GM21528 (cell line): ENCODE results near the gene PNMA1.

ENCODE experiments used
- ATAC-seq: cut with Tn5 transposase; IDR thresholded peaks from one replicate; pipeline ENCODE4 v1.9.1; 2021; ENCODE audit warnings: mild to moderate bottlenecking, moderate library complexity; ENCODE audit not compliant: unreplicated experiment, low FRiP score

The PNMA1 gene

DNA sequence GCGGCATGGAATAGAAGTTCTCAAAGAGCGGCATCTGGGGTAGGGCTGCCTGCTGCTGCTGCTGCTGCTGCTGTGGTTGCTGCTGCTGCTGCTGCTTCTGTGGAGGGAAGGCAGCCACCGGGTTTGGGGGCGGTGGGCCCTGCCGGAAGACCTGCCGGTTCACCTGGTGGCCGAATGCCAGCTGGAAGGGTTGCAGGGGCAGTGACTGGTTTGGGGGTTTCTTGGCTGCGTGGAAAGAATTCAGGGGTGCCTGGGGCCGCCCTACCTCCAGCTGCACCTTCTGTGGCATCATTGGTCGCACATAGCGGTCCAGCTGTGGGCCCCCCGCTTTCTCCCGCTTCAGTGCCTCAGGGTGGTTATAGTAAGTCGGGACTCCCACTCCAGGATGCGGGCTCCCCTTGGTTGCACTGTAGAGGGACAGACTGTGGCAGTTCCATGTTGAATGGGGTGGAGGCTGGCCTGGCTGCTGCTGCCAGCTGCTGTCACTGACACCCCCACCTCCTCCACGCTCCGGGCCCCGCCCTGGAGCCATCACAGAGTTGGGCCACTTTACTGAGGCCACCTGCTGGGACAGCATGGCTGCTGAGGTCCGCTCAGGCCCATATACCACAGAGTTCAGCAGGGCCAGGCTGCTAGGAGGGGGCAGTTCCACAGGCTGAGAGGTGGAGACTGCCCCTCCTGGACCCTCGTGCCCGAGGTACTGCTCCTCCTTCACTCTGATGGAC lies 25.2 kb upstream of the PNMA1 start:
- ATAC-seq = no peak

DNA sequence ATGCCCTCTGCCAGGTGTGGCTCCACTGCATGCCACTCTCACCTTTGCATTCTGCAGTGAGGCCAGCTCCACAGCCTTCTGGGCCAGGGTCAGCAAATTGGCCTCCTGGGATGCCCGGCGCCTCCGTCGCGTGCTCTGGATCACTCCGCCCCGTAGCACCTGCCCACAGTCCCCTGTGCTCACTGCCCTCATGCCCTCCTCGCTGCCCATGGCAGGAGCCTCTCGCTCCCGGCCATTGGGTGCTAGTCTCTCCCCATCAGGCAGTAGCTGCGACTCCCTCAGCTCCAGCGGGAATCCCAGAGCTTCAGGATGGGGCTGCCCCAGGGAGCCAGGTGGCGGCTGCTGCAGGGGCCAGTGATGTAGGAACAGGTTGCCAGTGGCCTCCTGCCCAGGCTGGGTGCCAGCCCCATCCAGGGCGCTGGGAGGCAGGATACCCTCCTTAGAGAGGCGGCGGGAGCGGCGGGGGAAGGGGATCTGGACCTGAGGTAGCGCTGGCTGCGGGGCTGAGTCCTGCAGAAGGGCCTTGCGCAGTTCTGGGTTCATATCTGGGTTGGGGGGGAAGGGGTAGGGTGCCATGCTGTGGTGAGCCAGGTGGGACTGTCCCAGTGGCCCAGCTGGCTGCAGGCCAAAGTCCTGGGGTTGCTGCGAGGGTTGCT lies 24.5 kb upstream of the PNMA1 start:
- ATAC-seq = no peak

DNA sequence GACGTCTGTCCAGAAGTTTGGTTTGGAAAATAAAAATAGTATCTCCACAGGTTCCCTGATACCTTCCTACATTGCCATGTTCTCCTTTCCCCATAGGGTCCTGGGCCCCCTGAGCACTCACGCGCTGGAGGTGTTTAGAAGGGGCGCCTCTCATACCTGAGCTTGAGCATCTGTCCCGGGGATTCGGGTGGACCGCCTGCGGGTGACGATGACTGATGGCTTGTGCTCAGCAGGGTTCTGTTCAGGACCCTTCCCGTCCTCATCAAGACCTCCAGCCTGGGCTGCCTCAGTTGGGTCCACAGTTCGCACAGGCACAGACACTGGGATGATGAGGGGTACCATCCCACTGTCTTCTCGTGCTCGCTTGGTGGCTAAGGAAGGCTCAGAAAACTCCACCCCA lies 22.7 kb upstream of the PNMA1 start:
- ATAC-seq = no peak

DNA sequence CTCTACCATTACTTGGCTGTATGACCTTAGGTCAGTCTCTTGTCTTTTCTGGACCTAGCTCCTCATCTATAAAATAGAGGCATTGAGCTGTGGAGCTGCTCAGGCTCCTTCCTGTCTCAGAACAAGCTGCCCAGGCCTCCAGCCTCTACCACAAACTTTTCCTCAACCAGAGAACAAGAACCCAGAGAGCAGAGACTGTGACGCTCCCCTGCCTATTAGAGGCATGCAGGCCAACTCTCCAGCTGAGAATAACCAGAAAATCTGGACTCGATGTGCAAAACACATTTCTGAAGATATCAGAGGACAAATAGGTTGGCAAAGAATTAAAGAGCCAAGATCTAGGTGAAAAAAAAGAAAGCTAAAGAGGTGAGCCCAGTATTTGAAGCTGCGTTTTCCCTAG lies 17.8 kb upstream of the PNMA1 start:
- ATAC-seq = no peak

DNA sequence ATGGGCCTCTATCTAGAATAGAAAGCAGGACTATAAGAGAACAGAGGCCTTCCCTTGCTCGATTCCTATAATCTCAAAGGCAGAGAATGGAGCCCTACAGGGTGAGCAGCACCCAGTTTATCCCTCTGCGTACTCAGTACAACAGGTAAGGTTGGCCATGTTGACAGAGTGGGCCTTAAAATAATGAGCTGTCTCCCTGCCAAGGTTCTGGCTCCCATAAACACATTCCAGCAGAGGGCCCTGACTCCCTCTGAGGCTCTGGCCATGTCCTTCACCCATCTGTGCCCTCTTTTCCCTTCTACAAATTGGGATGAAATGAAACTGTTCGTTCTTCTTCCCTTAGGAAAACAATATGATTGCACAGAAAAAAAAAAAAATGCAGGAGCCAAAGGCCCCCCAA lies 16.9 kb upstream of the PNMA1 start:
- no peak for ATAC-seq

DNA sequence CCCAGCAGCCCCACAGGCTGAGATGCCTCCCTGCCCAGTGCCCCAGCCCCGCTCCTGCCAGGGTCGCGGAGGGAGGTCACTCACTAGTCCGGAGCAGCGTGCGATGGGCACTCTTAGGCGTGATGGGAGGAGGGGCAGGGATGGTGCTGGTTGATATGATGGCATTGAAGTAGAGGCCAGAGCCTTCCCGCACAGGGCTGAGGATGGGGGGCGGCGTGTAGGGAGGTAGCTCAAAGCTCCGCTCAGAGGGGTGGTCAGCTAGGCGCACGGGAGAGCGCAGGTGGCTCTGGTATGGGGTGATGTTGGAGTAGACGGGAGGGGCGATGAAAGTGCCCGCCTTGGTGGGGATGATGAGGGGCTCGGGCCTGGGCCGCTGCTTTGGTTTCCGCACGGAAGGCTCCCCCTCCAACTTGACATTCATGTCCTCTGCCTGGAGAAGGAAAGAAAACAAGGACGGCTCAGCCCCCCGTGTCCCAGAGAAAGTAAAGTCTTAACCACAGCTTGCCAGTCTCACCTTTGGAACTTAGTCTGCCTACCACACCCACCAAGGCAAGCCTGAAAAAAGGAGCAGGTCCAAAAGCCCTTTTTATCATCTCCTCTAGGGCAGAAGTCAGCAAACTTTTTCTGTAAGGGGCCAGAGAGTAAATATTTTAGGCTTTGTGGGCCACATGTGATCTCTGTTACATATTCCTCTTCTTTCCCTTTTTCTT lies 15.5 kb upstream of the PNMA1 start:
- no peak for ATAC-seq

DNA sequence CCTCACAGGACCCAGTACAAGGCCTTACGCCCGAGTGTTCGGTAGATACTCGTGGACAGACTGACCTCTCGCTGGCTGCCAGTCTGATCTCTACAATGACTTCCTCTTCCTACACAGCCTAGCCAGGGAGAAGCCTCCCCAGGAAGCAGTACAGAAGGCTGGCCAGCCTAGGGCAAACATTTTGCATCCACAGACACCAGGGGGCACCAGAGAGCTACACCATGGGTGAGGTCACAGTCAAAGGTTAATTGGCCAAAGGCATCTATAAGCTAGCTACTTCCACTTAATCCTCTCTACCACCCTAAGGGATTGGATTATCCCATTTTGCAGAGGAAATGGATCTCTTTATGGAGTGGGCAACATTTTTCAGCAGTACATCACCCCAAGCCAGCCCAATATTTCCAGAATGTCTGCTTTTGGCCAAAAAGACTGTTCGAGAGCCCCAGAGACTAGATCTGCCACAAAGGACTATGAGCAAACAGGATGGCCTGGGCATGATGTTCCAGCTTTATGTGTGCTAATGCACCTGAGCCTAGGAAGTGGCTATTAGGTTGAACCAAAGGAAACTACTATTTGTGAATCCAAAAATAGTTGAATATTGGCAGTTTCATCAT lies 14.6 kb upstream of the PNMA1 start:
- ATAC-seq = peak; percentile 58

DNA sequence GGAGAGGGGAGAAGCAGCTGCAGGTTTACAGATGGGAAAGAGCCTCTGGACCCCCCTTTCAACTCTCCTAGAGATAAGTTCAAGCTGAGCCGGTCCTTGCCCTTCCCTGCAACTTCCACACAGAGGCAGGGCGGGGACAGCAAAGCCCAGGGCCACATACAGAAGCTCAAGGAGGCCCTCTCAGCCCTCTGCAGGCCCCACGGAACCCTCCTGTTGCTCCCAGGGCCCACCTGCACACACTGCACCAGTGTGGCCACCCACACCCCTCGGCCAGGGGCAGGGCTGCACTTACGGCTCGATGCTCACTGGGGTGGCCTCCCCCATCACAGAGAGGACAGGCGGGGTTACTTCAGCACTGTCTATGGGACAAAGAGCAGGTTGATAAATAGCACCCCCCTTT lies 13.0 kb upstream of the PNMA1 start:
- ATAC-seq = no peak

DNA sequence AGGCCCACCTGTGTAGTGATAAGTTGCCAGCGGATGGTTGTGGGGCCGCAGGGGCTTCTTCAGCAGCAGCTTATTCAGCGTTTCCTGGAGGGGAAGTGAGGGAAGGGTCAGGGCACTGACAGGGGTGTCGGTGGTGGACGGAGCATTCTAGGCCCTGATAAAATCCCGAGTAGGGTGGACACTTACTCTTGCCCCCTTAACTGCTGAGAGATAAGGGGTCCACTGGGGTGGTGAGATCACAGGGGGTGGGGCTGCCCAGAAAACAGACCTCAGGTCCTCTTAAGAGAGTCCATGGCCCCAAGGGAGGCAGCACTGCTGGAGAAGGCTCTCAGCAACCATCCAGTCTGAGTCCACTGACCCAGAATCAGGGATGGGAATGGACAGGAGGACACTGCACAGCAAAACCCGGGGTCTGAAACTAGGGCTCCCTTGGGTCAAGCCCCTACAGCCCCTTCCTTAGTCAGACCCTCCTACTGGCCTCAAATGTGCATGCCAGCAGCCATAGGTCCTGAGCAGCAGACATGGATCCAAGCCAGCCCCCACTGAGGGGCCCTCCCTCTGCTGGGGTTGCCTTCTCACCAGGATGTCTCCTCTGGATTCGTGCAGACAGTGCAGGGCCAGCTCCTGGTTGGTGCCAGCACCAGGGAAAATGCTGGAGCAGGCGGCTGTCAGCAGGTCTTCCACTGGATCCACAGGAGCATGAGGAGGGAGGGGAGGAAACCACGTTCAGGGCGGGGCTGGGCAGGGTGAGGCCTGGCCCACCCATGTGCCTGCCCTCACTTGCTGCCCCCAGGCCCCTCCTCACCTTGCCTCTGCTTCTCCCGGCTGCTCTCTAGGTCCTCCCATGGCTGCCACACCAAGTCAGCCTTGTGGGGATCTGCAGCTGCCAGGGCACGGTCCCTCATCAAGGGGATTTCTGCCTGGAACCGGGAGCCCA lies 12.1 kb upstream of the PNMA1 start:
- no peak for ATAC-seq

DNA sequence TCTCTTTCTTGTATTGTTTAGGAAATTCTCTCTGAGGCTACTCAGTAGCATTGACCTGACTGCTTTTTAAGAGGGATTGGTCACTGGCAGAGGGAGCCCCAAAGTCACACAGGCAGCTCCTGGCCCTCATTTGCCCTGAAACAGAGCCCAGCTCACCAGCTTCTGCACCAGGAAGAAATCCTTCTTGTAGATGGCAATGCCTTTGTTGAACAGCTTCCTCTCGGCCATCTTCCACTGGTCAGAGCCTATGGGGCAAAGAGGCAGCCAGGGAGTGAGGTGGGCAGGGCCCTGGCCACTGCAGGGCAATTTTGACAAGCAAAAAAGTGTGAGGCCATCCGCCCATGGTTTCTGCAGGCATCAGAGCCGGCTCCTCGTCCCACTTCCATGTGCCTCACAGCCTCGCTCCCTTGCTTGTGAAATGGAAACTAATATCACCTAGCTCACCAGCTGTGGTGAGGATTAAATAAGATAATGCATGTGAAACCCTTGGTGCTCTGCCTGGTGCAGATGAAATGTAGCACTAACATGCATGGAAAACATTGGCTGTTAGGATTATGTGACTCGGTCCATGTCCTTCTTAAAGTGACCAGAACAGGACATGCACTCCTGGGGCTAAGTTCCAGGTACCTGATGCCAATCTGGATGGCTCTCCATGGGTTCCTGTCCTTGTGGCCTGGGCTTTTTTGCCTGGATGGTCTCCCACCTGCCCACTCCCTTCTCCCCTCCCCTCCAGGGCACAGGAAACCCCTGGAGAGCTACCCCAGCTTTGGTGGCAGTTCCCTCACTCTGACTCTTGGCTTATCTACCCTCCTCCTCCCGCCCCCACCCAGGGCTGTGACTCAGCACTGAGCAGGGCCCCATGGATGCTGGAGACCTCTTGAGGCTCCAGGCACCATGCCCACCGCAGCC lies 11.2 kb upstream of the PNMA1 start:
- no peak for ATAC-seq

DNA sequence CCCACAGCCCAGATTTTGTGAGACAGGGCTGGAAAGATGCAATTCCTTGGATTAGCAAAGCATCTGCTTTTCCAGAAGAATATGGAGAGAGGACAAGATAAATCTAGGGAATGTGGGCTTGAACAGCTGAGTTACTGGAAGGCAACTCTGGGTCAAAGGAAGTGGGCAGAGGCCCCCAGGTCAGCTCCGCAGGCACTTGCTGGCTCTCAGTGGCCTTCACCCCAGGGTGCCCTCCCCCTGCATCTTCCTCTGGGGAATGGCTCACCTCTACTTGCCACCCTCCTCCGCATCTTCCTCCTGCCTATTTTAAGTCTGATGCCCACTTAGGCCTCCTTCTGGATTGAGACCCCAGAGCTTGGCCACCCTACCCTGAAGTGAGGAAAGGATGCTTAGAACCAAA lies 10.5 kb upstream of the PNMA1 start:
- ATAC-seq = no peak

DNA sequence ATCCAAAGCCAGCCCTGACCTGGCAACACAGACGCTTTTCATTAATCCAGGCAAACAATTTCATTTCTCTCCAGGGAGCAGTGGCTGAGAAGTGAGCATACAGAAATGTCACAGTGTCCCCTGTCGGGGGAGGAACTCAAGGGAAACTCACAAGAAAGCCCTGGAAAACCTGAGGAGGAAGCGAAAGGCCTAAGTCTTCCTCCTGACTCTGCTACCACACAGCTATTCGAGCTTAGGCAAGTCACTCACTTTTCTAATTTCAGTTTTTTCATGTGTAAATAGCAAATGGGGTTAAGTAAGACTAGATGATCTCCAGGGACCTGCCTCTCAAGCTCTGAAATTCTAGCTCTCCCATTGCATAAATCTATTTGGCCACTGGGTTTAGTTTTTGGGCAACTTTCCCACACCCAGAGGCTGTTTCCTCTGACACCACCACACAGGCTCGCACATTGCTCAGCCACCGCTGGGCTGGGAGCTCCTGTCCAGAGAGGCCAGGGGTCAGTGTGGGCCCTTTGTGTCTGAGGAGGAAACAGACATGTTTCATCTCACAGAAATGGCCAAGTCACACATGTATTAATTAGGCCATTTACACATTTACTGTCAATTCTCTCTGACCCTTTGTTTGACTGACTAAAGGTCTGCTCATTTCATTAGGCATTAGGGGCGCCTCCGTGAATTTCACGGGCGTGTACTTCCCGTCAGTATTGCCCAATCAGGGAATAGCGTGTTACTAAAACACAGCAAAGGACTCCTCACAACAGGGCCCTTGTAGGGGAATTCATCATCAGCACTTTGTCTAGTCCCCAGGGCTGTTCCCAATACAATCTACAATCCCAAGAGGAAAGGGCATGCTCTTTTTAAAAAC lies 9.8 kb upstream of the PNMA1 start:
- ATAC-seq = no peak

DNA sequence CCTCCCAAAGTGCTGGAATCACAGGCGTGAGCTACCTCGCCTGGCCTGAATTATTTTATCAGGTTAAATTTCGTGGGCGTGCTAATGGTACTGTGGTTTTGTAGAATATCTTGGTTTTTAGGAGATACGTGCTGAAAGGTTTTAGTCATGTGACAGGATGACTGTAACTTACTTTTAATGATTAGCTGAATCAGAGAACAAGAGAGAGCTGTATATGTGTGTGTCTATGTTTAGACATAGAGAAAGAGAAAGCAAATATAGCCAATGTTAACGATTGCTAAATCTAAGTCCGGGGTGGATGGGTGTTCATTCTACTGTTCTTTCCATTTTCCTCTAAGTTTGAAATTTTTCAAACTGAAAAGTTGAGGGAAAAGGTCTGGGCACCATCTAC lies 9.2 kb upstream of the PNMA1 start:
- ATAC-seq = no peak

DNA sequence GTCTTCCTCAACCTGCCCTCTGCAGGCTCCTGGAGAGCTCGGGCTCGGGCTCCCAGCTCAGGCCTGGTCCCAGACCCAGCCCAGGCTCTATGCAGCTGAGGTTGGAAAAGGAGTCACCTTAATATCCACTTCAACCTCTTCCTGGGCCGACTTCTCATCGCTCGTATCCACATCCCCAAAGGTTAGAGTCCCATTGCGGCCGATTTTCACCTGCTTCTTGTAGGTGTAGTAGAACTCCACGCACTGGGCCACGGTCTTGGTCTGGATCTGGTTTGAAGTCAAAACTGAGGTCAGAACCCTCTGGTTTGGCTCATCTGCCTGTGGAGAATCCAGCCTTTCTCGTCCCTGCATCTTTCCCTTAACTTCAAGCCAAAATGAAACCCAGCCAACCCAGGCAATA lies 8.4 kb upstream of the PNMA1 start:
- no peak for ATAC-seq

DNA sequence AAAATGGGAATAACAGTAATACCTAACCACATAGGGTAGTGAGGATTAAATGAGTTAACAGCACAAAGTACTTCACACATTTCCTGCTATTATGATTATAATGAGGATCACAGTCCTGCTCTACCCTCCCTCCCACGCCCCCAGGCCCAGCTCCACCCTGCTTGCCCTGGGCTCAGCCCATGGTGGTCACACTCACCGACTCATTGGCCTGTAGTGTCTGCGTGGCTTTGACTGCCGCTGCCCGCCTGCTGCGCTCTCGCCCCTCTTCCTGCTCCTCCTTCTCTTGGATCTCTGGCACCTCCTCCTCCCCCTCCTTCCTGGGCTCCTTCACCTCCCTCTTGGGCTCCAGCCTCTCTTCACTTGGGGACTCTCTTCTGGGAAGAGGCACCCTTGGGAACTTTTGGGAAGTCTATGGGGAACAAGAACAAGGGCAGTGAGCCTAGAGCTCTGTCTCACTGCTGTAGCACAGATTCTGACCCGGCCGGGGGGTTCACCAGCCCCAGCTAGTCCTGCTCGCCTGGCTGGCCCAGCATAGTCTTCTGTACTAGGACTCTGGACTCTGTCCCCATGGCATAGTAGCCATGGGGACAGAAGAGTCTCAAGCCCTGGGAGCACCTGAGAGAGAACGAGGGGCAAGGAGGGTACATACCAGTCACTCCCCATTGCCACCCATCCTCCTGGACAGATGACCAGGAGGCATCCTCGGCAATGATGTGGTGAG lies 7.1 kb upstream of the PNMA1 start:
- no peak for ATAC-seq

DNA sequence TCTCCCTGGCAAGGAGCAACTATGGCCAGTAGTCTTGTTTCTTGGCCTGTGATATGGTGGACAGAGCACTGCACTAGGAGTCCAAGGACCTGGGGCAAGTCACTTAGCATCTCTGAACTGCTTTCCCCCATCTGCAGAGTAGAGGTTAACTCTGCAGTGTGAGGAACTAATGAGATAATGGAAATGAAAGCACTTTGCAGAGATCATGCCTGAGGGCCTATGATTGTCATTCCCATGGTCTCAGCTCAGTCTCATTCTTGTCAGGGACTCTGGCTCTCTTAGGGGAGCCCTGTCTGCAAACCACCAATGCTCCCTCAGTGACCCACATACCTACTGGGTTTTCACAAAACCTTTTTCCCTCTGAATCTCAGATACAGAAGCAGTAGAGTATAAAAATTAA lies 6.5 kb upstream of the PNMA1 start:
- ATAC-seq = no peak

DNA sequence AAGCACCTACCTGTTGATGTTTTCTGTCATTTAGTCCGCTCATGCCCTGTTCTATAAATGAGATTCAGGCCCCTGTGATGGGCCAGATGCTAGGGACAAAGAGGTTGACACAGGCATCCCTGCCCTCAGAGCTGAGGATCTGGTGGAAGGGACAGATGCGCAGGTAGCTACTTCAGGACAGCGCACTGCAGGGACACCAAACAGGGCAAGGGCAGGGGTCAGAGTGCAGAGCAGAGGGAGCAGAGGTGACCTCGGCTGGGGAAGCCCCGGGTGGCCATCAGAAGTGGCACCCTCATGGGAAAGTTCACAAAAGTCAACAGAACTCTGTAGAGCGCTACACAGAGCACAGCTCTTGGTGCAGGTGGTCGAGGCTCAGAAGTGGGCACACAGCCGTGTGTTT lies 5.6 kb upstream of the PNMA1 start:
- ATAC-seq = no peak

DNA sequence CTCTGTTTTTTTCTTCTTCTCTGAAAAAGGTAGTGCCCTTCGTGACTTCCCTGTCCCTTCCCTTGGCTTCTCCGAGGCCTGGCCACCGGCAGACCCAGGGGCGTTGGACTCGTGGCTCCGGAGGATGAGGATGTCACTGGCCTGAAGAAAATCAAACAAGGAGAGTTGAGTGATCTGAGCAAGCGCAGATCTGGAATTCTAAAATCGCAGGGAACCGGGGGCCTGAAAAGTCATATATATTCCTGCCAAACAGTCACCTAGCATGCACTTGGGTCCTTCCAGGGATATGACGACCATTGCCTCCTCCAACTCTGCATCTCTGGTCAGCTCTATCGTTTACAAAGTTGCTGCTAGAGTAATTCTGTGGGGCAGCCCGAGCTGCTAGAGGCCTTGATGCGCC lies 5.2 kb upstream of the PNMA1 start:
- ATAC-seq = no peak
